ENCODE data around the gene SUSD4.

Gene SUSD4

DNA sequence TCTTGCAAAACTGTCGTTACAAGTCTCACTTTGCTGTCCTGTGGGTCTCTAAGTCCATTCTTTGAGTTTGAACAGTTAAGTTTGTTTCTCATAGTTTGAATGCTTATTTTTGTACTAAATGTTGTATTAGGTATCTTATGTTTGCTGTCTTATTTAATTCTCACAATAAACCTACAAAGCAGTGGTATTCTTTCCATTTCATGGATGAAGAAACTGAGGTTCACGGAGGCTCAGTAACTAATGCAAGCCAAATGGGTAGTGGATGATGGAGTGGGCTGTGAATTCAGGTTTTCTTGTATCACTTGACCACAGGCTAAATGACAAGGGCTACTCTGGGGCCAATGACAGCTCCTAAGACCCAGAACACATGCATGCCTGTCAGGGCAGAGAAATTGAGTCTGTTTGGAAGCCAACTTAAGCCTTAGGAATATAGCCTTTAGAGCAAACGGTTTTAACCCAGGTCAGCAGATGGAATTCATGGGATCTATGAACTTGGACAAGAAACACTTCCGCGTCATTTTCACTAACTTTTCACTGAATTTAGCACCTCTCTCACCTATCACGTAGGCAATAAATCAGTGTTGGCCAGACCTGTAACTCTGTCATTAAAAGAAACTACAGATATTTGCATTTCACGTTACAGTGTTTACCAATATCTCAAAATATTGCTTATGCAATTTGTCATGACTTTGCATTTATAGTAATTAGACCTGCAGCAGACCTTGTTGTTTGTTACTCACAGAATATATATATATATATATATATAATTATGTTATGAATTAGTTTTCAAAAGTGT, 153.8 kb downstream of the SUSD4 start:
- Histone ChIP-seq H2AFZ (ENCODE audit: low read depth, low read length) (no peak overlapping the region), H3K4me1 (ENCODE audit: insufficient read depth, low read length) (no peaks in the 10 kb centered on the region), H3K36me3 (ENCODE audit: insufficient read depth, low read length) (no peaks in the 10 kb centered on the region), H3K27me3 (ENCODE audit: insufficient read depth, low read length) (no peaks in the 10 kb centered on the region), H3K4me3 (ENCODE audit: low read length) (no peak overlapping the region), H3K9me3 (ENCODE audit: low read length) (no peaks in the 10 kb centered on the region)

DNA sequence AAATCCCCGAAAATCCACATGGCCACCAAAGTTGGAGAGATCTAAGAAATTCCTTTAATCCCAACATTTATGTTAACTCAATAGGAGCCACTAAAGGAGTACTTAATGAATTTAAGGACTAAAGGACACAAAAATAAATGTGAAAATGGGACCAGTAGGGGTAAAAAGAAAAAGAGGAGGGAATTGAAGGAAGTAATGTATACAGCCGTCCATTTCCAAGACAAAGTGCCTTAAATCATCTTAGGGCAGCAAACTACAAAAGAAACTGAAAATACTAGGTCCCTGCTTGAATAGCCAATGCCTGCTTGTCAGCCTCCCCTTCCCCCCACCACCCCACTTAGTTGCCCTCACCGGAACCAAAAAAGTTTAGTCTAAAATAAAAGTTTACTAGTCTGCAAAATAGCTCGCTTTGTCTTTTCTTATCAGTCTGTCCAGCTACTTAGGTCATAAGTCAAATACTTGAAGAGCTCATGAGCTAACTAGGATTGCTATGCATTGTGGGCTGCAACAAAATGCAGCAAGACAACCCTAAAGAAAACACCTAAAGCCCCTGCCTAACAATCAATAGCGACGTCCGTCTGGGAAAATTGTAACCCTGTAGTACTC, 154.6 kb downstream of the SUSD4 start:
- H3K9me3 ChIP-seq (ENCODE audit: low read length) = no peaks in the 10 kb centered on the region
- H3K27me3 ChIP-seq (ENCODE audit: insufficient read depth, low read length) = no peaks in the 10 kb centered on the region
- no peaks in the 10 kb centered on the region for H3K36me3 ChIP-seq (ENCODE audit: insufficient read depth, low read length)
- no peak overlapping the region for H3K4me3 ChIP-seq (ENCODE audit: low read length)
- H3K4me1 ChIP-seq (ENCODE audit: insufficient read depth, low read length) = no peaks in the 10 kb centered on the region
- no peak overlapping the region for H2AFZ ChIP-seq (ENCODE audit: low read depth, low read length)

DNA sequence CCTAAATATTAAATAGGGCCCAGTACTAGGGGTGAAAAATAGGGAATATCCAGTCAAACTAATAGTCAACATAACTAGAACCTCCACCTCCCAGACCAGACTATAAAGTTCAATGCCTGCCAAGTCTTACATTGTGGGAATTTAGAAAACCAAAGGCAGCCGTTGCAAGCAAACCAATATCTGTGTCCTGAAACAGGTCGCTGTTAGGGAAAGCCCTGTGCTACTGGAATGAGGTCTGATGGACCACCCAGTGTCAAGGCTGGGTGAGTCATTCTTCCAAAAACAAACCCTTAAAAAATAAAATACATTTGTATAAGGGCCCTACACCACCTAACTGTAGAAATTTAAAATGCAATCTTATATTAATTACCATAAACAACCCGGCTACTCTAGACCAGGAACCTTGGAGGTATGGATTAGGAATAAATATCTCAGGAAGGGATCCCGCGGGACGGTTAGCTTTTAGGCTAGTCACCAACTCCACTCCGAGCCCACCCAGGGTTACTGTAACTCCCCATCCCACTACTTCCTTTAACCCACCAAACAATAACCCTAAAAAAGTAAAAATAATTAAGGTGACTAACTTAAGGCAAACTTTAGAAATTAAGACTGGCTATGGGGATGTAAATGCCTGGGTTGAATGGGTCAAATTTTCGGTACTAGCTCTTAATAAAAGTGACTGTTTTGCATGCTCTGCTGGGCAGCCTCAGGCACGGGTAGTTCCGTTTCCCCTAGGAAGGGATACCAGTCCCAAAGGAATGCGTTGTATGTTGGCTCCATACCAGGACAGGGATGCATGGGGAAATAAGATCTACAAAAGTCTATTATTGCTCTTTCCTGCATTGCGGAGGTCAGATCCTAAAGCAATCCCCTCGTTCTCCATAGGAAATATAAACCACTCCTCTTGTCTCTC, 155.6 kb downstream of the SUSD4 start:
- Histone ChIP-seq H2AFZ (ENCODE audit: low read depth, low read length) (no peak overlapping the region), H3K4me1 (ENCODE audit: insufficient read depth, low read length) (no peaks in the 10 kb centered on the region), H3K36me3 (ENCODE audit: insufficient read depth, low read length) (no peaks in the 10 kb centered on the region), H3K9me3 (ENCODE audit: low read length) (no peaks in the 10 kb centered on the region), H3K27me3 (ENCODE audit: insufficient read depth, low read length) (no peaks in the 10 kb centered on the region), H3K4me3 (ENCODE audit: low read length) (no peak overlapping the region)

DNA sequence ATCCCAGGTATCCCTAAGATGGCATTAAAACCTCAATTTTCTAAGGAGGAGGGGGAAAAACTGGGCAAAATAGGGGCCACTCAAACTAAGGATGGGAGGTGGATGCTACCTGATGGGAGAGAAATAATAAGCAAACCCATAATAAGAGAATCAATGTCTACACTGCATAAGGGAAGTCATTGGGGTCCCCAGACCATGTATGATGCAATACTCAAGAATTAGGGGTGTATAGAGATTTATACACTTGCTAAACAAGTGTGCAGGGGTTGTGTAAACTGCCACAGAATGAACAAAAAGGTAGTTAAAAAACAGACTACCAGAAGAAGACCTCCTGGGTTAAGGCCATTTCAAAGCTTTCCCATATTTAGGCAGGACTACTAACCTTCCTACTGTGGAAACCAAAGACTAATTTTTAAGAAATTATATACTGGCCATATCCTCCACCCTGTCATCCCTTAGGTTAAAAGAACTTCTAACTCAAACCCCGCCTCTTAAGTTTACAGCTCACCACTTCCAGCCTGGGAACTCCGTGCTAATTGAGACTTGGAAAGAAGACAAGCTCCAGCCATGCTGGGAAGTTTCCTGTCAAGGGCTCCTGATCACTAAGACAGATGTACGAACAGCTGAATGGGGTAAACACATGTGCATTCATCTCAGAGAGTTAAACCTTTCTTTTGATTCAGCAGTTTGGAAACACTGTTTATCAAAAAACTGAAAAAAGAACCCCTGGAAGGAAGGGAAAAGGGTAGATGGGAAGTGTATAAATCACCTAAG, 156.5 kb downstream of the SUSD4 start:
- Histone ChIP-seq H3K36me3 (ENCODE audit: insufficient read depth, low read length) (no peaks in the 10 kb centered on the region), H2AFZ (ENCODE audit: low read depth, low read length) (no peak overlapping the region), H3K4me1 (ENCODE audit: insufficient read depth, low read length) (no peaks in the 10 kb centered on the region), H3K9me3 (ENCODE audit: low read length) (no peaks in the 10 kb centered on the region), H3K4me3 (ENCODE audit: low read length) (no peak overlapping the region), H3K27me3 (ENCODE audit: insufficient read depth, low read length) (no peaks in the 10 kb centered on the region)

DNA sequence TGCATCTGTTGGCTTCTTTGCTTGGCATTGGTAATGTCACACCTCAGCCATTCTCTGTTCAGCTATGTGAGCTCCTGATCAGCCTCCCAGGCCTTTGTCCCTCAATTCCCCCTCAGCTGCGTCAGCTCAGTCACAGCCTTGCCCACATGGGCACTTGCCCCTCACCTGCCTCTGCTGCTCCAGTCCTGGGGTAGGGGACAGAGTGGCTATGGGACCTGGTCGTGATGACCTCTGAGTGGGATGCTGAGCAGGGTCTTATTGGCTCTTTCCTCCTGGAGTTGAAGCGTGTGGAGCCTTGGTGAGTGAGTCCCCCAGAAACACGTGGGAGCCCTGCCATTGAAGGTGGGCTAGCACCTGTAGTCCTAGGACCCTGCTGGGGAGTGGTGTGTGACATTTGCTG, 159.6 kb downstream of the SUSD4 start:
- H3K36me3 ChIP-seq (ENCODE audit: insufficient read depth, low read length) = no peaks in the 10 kb centered on the region
- no peaks in the 10 kb centered on the region for H3K4me1 ChIP-seq (ENCODE audit: insufficient read depth, low read length)
- H2AFZ ChIP-seq (ENCODE audit: low read depth, low read length) = no peak overlapping the region
- no peaks in the 10 kb centered on the region for H3K9me3 ChIP-seq (ENCODE audit: low read length)
- no peaks in the 10 kb centered on the region for H3K27me3 ChIP-seq (ENCODE audit: insufficient read depth, low read length)
- H3K4me3 ChIP-seq (ENCODE audit: low read length) = no peak overlapping the region

DNA sequence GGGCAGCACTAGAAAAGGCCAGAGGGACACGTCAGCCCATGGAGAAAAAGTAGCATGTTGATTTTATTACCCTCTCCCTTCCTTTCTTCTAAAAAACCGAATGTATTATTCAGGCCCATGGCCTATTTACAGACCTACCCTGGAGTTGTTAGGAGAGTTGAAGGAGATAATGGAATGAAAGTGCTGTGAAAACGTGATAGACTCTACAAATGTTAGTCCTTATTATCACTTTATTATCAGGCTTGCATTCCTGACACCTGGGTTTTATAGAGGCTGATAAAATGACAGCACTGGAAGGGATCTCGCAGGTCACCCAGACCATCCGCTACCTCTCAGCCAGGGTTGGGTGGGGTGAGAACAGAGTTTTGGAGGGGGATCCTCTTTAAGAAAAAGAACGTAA, 160.3 kb downstream of the SUSD4 start:
- H3K9me3 ChIP-seq (ENCODE audit: low read length) = no peaks in the 10 kb centered on the region
- no peaks in the 10 kb centered on the region for H3K4me1 ChIP-seq (ENCODE audit: insufficient read depth, low read length)
- no peak overlapping the region for H2AFZ ChIP-seq (ENCODE audit: low read depth, low read length)
- H3K4me3 ChIP-seq (ENCODE audit: low read length) = no peak overlapping the region
- H3K27me3 ChIP-seq (ENCODE audit: insufficient read depth, low read length) = no peaks in the 10 kb centered on the region
- H3K36me3 ChIP-seq (ENCODE audit: insufficient read depth, low read length) = no peaks in the 10 kb centered on the region

DNA sequence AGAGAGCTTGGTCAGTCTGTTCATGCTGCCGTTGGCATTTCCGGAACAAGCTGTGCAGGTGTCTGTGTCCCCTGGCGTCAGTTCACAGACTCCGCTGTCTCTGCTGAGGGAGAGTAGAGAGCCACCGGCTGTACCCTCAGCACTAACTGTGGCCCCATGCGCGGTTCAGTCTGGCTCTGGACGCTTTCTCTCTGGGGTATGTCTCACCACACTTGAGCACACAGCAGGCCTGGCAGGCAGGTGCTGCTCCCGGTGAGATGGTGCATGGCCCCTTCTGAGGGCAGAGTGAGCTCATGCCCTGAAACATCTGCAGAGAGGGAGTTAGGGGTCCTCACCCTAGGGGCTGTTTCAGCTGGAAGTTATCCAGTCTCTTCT, 161.0 kb downstream of the SUSD4 start:
- no peaks in the 10 kb centered on the region for H3K27me3 ChIP-seq (ENCODE audit: insufficient read depth, low read length)
- H3K36me3 ChIP-seq (ENCODE audit: insufficient read depth, low read length) = no peaks in the 10 kb centered on the region
- H3K4me3 ChIP-seq (ENCODE audit: low read length) = no peak overlapping the region
- no peak overlapping the region for H2AFZ ChIP-seq (ENCODE audit: low read depth, low read length)
- no peaks in the 10 kb centered on the region for H3K4me1 ChIP-seq (ENCODE audit: insufficient read depth, low read length)
- H3K9me3 ChIP-seq (ENCODE audit: low read length) = no peaks in the 10 kb centered on the region

DNA sequence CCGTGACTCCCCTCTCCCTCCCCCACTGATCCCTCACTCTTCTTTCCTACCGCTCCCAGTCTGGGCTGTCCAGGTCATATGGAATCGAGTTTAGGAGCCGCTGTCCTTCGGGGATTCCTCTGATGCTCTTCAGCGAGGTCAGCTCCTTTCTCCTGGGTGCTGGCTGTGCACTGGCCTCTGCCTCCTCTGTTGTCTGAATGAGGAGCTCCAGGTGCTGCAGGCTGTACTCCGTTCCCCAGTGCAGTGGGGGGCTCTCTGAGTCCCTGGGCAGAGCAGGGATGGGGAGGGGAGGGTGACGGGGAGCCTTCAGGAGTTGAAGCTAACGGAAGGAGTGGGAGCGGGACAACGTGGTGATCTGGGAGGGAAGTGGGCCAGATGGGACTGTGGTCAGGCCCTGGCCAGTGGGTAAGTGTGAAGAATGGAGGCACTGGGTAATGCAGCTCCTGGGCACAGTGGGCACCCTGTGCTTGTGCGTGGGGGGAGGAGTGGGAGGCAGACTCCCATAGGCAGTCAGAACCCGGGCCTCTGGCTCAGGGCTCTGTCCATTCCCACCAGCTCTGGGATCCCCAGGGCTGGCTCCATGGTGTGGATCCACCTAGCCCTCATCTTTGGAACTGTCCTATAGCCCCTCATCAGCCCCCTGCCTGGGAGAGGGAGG, 161.5 kb downstream of the SUSD4 start:
- H2AFZ ChIP-seq (ENCODE audit: low read depth, low read length) = no peak overlapping the region
- H3K4me3 ChIP-seq (ENCODE audit: low read length) = no peak overlapping the region
- H3K36me3 ChIP-seq (ENCODE audit: insufficient read depth, low read length) = no peaks in the 10 kb centered on the region
- no peaks in the 10 kb centered on the region for H3K27me3 ChIP-seq (ENCODE audit: insufficient read depth, low read length)
- H3K9me3 ChIP-seq (ENCODE audit: low read length) = no peaks in the 10 kb centered on the region
- H3K4me1 ChIP-seq (ENCODE audit: insufficient read depth, low read length) = no peaks in the 10 kb centered on the region

DNA sequence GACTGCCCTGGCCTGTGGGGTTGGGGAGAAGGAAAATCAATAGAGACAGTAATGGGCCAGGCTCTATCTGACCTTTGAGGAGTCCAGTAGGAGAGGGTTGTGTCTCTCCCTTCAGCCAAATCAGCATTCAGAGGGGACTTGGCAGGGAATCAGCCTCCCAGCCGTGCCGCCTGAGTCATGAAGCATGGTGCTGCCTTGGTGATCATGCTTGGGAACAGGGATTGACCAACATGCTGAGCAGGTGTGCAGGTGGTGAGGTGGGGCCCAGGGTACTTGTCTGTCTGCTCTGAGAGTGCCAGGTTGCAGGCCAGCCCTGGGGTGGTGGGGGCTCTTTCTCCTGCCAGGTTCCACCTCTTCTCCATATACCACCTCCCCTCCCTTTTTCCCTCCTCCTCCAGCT, 162.0 kb downstream of the SUSD4 start:
- H2AFZ ChIP-seq (ENCODE audit: low read depth, low read length) = no peak overlapping the region
- no peak overlapping the region for H3K4me3 ChIP-seq (ENCODE audit: low read length)
- no peaks in the 10 kb centered on the region for H3K9me3 ChIP-seq (ENCODE audit: low read length)
- no peaks in the 10 kb centered on the region for H3K4me1 ChIP-seq (ENCODE audit: insufficient read depth, low read length)
- no peaks in the 10 kb centered on the region for H3K27me3 ChIP-seq (ENCODE audit: insufficient read depth, low read length)
- no peaks in the 10 kb centered on the region for H3K36me3 ChIP-seq (ENCODE audit: insufficient read depth, low read length)

DNA sequence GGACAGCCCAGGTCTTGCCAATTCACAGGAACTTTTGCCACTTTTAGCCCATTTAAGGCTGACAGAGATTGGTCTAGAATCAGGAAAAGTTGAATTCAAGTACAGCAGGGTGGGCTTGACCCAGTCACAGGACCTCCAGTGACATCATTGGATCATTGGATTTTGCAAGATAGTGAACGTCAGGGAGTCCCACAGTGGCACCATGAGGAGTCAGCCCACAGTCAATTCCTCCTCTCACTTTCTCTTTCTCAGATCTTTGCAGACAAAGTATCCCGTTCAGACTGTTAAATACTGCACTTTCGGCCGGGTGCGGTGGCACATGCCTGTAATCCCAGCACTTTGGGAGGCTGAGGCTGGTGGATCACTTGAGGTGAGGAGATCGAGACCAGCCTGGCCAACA, 163.1 kb downstream of the SUSD4 start:
- Histone ChIP-seq H2AFZ (ENCODE audit: low read depth, low read length) (no peak overlapping the region), H3K27me3 (ENCODE audit: insufficient read depth, low read length) (no peaks in the 10 kb centered on the region), H3K9me3 (ENCODE audit: low read length) (no peaks in the 10 kb centered on the region), H3K4me3 (ENCODE audit: low read length) (no peak overlapping the region), H3K4me1 (ENCODE audit: insufficient read depth, low read length) (no peaks in the 10 kb centered on the region), H3K36me3 (ENCODE audit: insufficient read depth, low read length) (no peaks in the 10 kb centered on the region)

DNA sequence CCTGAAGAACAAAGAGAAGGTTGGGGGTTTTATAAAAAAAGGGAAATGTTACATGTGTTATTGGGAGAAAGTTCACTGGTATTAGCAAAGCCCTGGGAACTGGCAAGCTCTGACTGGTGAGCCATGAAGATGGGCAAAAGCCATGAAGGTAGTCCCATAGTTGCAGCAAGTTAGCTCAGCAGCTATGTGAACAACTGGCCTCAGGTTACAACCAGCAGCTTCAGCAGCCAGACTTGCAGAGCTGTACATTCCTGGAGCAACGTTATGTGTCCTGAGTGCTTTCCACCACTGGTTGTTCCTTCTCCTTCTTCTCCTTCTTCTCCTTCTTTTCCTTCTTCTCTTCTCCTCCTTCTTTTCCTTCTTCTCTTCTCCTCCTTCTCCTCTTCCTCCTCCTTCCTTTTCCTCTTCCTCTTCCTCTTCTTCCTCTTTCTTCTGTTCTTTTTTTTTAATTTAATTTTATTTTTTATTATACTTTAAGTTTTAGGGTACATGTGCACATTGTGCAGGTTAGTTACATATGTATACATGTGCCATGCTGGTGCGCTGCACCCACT, 164.8 kb downstream of the SUSD4 start:
- Histone ChIP-seq H3K4me1 (ENCODE audit: insufficient read depth, low read length) (no peaks in the 10 kb centered on the region), H3K9me3 (ENCODE audit: low read length) (no peaks in the 10 kb centered on the region), H3K36me3 (ENCODE audit: insufficient read depth, low read length) (no peaks in the 10 kb centered on the region), H2AFZ (ENCODE audit: low read depth, low read length) (no peak overlapping the region), H3K4me3 (ENCODE audit: low read length) (no peak overlapping the region), H3K27me3 (ENCODE audit: insufficient read depth, low read length) (no peaks in the 10 kb centered on the region)

DNA sequence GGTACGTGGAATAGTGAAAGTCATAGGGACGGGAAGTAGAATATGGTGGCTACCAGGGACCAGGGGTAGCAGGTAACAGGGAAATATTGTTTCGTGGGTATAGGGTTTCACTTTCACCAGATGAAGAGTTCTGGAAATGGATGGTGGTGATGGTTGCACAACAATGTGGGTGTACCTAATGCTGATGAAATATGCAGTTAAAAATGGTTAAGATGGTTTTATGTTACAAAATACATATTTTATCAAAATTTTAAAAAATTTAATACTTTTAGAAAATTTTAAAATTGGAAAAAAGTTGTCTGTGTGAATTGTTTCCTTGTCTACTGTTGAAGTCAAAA, 165.4 kb downstream of the SUSD4 start:
- Histone ChIP-seq H3K9me3 (ENCODE audit: low read length) (no peaks in the 10 kb centered on the region), H3K36me3 (ENCODE audit: insufficient read depth, low read length) (no peaks in the 10 kb centered on the region), H3K27me3 (ENCODE audit: insufficient read depth, low read length) (no peaks in the 10 kb centered on the region)

More for the DNA sequence above, 165.4 kb downstream of the SUSD4 start:
- H2AFZ ChIP-seq (ENCODE audit: low read depth, low read length) = no peak overlapping the region
- H3K4me1 ChIP-seq (ENCODE audit: insufficient read depth, low read length) = no peaks in the 10 kb centered on the region
- H3K4me3 ChIP-seq (ENCODE audit: low read length) = no peak overlapping the region

Data from neuron (in vitro differentiated cells).